LHCN-M2 (cell line): ENCODE measurements around the gene CEMIP. TPM values are rescaled to one million over a fixed set of nuclear protein-coding genes. Genes with fewer than 3 reads are reported as not detected.

Source experiments
- DNase-seq: peaks from one replicate; pipeline ENCODE4 v3.0.0-alpha.2; 2012; ENCODE audit warnings: low read depth
- total RNA-seq: library from RNA; depleted of rRNA; stranded (reverse); fragments of >200 nt; gene quantifications from 2 replicates; pipeline ENCODE4 v1.2.3, GENCODE V29; 2014

Gene CEMIP
- total RNA-seq, 1 experiment from 2014 or later = 4.5 TPM

GRCh38 chr15:80979538-80980200 lies 200.5 kb downstream of the CEMIP start:
- no peak for DNase-seq

GRCh38 chr15:80982205-80982604 lies 203.0 kb downstream of the CEMIP start:
- DNase-seq = no peak

GRCh38 chr15:80982839-80983238 lies 203.7 kb downstream of the CEMIP start:
- DNase-seq = no peak

- no peak for DNase-seq
These were observed 205.7 kb downstream of the CEMIP start for GRCh38 chr15:80984856-80985255.

- DNase-seq = no peak
These were observed 206.8 kb downstream of the CEMIP start for GRCh38 chr15:80985981-80986380.

GRCh38 chr15:80986487-80986886 lies 207.3 kb downstream of the CEMIP start:
- DNase-seq = no peak

- no peak for DNase-seq
These were observed 209.1 kb downstream of the CEMIP start for GRCh38 chr15:80988148-80988796.

GRCh38 chr15:80989081-80989517 lies 209.9 kb downstream of the CEMIP start:
- DNase-seq = no peak

- peak; percentile 91 for DNase-seq
These were observed 210.6 kb downstream of the CEMIP start, which contains the start of gene MESD for GRCh38 chr15:80989518-80990478. TSS of gene MESD (minus strand) at chr15:80989819. CDS start at chr15:80989791, 28 bp downstream.

- DNase-seq = no peak
These were observed 211.8 kb downstream of the CEMIP start for GRCh38 chr15:80990955-80991354.

GRCh38 chr15:80991421-80991820 lies 212.3 kb downstream of the CEMIP start:
- peak; percentile 83 for DNase-seq

- DNase-seq = no peak
These were observed 212.8 kb downstream of the CEMIP start for GRCh38 chr15:80992006-80992405.

- no peak for DNase-seq
These were observed 213.3 kb downstream of the CEMIP start for GRCh38 chr15:80992441-80992840.

GRCh38 chr15:80996247-80996646 lies 217.1 kb downstream of the CEMIP start:
- DNase-seq = no peak

- no peak for DNase-seq
These were observed 218.5 kb downstream of the CEMIP start for GRCh38 chr15:80997692-80998091.

GRCh38 chr15:80998251-80998650 lies 219.1 kb downstream of the CEMIP start:
- DNase-seq = no peak

GRCh38 chr15:80999623-81000036 lies 220.5 kb downstream of the CEMIP start:
- no peak for DNase-seq

GRCh38 chr15:81000144-81000623 lies 221.0 kb downstream of the CEMIP start:
- no peak for DNase-seq

- DNase-seq = peak; percentile 87
These were observed 221.5 kb downstream of the CEMIP start, which contains the start of gene TLNRD1 for GRCh38 chr15:81000624-81001151. TSS of gene TLNRD1 (plus strand) at chr15:81000923. CDS start at chr15:81002272, 1,349 bp downstream.
